HCT116 (cell line): ENCODE measurements around the gene IZUMO1R. TPM values are rescaled to one million over a fixed set of nuclear protein-coding genes. Genes with fewer than 3 reads are reported as not detected.

Source experiments
- ATAC-seq: fragments of 200-7000 bp; cut with Tn5 transposase; 2 replicates; pipeline ENCODE4 v1.9.1; 2020; ENCODE audit warnings: mild to moderate bottlenecking, moderate library complexity
- BruUV-seq: library from RNA; stranded (reverse); fragments of 400-500 nt; replicated peaks from 2 replicates; lab custom pipeline; 2021; lab: Mats Ljungman, UMichigan
- CTCF ChIA-PET: fragments of 300-600 bp; sonication (Branson Sonifier 250); formaldehyde crosslinking; loops from one replicate; lab custom pipeline; 2021; ENCODE audit warnings: antibody characterized with exemption; lab: Charles Lee
- POLR2A ChIA-PET: fragments of 300-600, 350-600 bp; sonication (Branson Sonifier 250); formaldehyde crosslinking; loops from one replicate; lab custom pipeline; 2021; ENCODE audit warnings: antibody characterized with exemption; lab: Charles Lee
- RAD21 ChIA-PET, 2 experiments: fragments of 300-600 bp; sonication (Branson Sonifier 250); formaldehyde crosslinking; loops; one replicate each; lab custom pipeline; 2023; ENCODE audit warnings: low total read pairs in 2 of 2; ENCODE audit not compliant: uncharacterized antibody in 2 of 2, unreplicated experiment in 2 of 2, low non-redundant PET in 1 of 2; lab: Charles Lee
- DNase-seq: peaks from one replicate; pipeline ENCODE4 v3.0.0-alpha.2; 2010; ENCODE audit warnings: low read depth, low spot score
- H2AFZ ChIP-seq: fragments of 200-600 bp; shearing (Covaris generic), sonication (generic); 2 replicates; pipeline ENCODE4 v1.6.1; 2017; ENCODE audit warnings: low read depth, mixed run types, mixed read lengths, antibody characterized with exemption, low read length; ENCODE audit not compliant: poor library complexity, severe bottlenecking
- H3K27ac ChIP-seq: 2 replicates; pipeline ENCODE4 v1.5.1; 2012; ENCODE audit warnings: low read depth, low read length
- H3K27me3 ChIP-seq: fragments of 200-600 bp; sonication (generic); 2 replicates; pipeline ENCODE4 v1.6.1; 2016; ENCODE audit warnings: mixed run types, low read length, mixed read lengths; ENCODE audit not compliant: insufficient read depth
- H3K36me3 ChIP-seq, 2 experiments: fragments of 200-500 bp in 1 of 2; fragments of 200-600 bp in 1 of 2; sonication (Bioruptor generic) in 1 of 2; sonication (generic) in 1 of 2; 2 replicates each; pipeline versions ENCODE4 v1.5.1 to v1.6.1; 2014 to 2016; ENCODE audit warnings: low read length in 2 of 2, inconsistent platforms in 1 of 2, mixed read lengths in 1 of 2, mixed run types in 1 of 2; ENCODE audit not compliant: insufficient read depth in 2 of 2, control insufficient read depth in 1 of 2
- H3K4me1 ChIP-seq, 2 experiments: fragments of 200-600 bp in 1 of 2; sonication (generic) in 1 of 2; 2 replicates each; pipeline versions ENCODE4 v1.5.1 to v1.6.1; 2012 to 2017; ENCODE audit warnings: low read length in 2 of 2, inconsistent platforms in 1 of 2, mild to moderate bottlenecking in 1 of 2, mixed read lengths in 1 of 2, mixed run types in 1 of 2, moderate library complexity in 1 of 2; ENCODE audit not compliant: insufficient read depth in 2 of 2, control insufficient read depth in 1 of 2
- H3K4me2 ChIP-seq: fragments of 200-600 bp; sonication (generic); 2 replicates; pipeline ENCODE4 v1.6.1; 2017; ENCODE audit warnings: mixed run types, low read length, mixed read lengths
- H3K4me3 ChIP-seq, 2 experiments: fragments of 200-600 bp in 1 of 2; sonication (generic) in 1 of 2; replicated peaks in 1 of 2; 2 replicates each; pipeline ENCODE4 v1.5.1; 2011 to 2016; ENCODE audit warnings: low read length in 2 of 2, control low read depth in 1 of 2, low read depth in 1 of 2, mild to moderate bottlenecking in 1 of 2, mixed read lengths in 1 of 2, mixed run types in 1 of 2
- H3K79me2 ChIP-seq: fragments of 200-600 bp; sonication (generic); 2 replicates; pipeline ENCODE4 v1.6.1; 2017; ENCODE audit warnings: mild to moderate bottlenecking, mixed run types, low read length, moderate library complexity, mixed read lengths; ENCODE audit not compliant: insufficient read depth
- H3K9ac ChIP-seq: fragments of 200-600 bp; sonication (generic); 2 replicates; pipeline ENCODE4 v1.6.1; 2016; ENCODE audit warnings: low read length, mixed read lengths
- H3K9me2 ChIP-seq: fragments of 200-600 bp; sonication (generic), shearing (Covaris generic); 2 replicates; pipeline ENCODE4 v1.6.1; 2017; ENCODE audit warnings: mixed run types, mild to moderate bottlenecking, moderate library complexity; ENCODE audit not compliant: insufficient read depth
- H3K9me3 ChIP-seq, 2 experiments: fragments of 200-500 bp in 1 of 2; fragments of 200-600 bp in 1 of 2; sonication (Bioruptor generic) in 1 of 2; sonication (generic) in 1 of 2; 2 replicates each; pipeline ENCODE4 v1.6.1; 2014 to 2017; ENCODE audit warnings: low read length in 2 of 2, mixed read lengths in 2 of 2, inconsistent platforms in 1 of 2, low read depth in 1 of 2, mild to moderate bottlenecking in 1 of 2, mixed run types in 1 of 2, moderate library complexity in 1 of 2; ENCODE audit not compliant: control insufficient read depth in 1 of 2, insufficient read depth in 1 of 2
- H4K20me1 ChIP-seq: fragments of 200-600 bp; sonication (generic), shearing (Covaris generic); 2 replicates; pipeline ENCODE4 v1.6.1; 2017; ENCODE audit warnings: mixed run types, mild to moderate bottlenecking, moderate library complexity; ENCODE audit not compliant: insufficient read depth
- CEBPB ChIP-seq: IDR thresholded peaks from 2 replicates; pipeline ENCODE4 v1.6.1; 2012; ENCODE audit warnings: low read depth
- CTCF ChIP-seq, 3 experiments: fragments of 200-600 bp in 1 of 3; sonication (generic) in 1 of 3; IDR thresholded peaks in 2 of 3; conservative IDR thresholded peaks in 1 of 3; 2 replicates each; pipeline ENCODE4 v1.5.1; 2012 to 2017; ENCODE audit warnings: low read depth in 2 of 3, low read length in 2 of 3, antibody characterized with exemption in 1 of 3, borderline replicate concordance in 1 of 3, control low read depth in 1 of 3, mild to moderate bottlenecking in 1 of 3, mixed read lengths in 1 of 3, mixed run types in 1 of 3, moderate library complexity in 1 of 3; ENCODE audit not compliant: insufficient read depth in 1 of 3
- EGR1 ChIP-seq: IDR thresholded peaks from 2 replicates; pipeline ENCODE4 v1.6.1; 2012; ENCODE audit warnings: low read depth
- ELF1 ChIP-seq: IDR thresholded peaks from 2 replicates; pipeline ENCODE4 v1.6.1; 2012; ENCODE audit warnings: low read depth, borderline replicate concordance
- EZH2 ChIP-seq: fragments of 200-600 bp; sonication (generic); IDR thresholded peaks from 2 replicates; pipeline ENCODE4 v1.6.1; 2017; ENCODE audit warnings: antibody characterized with exemption, mixed run types
- EZH2phosphoT487 ChIP-seq: fragments of 200-600 bp; IDR thresholded peaks from 2 replicates; pipeline ENCODE4 v1.6.1; 2018; ENCODE audit warnings: antibody characterized with exemption, borderline replicate concordance
- FOSL1 ChIP-seq: IDR thresholded peaks from 2 replicates; pipeline ENCODE4 v1.6.1; 2012; ENCODE audit warnings: low read depth
- MAX ChIP-seq: IDR thresholded peaks from 2 replicates; pipeline ENCODE4 v1.6.1; 2012
- POLR2A ChIP-seq: IDR thresholded peaks from 2 replicates; pipeline ENCODE4 v1.7.0; 2011; ENCODE audit warnings: borderline replicate concordance; ENCODE audit not compliant: insufficient read depth, insufficient read length; ENCODE audit errors: extremely low read depth
- POLR2AphosphoS5 ChIP-seq: IDR thresholded peaks from 2 replicates; pipeline ENCODE4 v1.6.1; 2011; ENCODE audit warnings: mild to moderate bottlenecking, low read depth, low read length, moderate library complexity
- RAD21 ChIP-seq: IDR thresholded peaks from 2 replicates; pipeline ENCODE4 v1.6.1; 2012; ENCODE audit warnings: low read depth, mild to moderate bottlenecking
- SIN3A ChIP-seq: IDR thresholded peaks from 2 replicates; pipeline ENCODE4 v1.6.1; 2012; ENCODE audit warnings: low read depth
- SP1 ChIP-seq: IDR thresholded peaks from 2 replicates; pipeline ENCODE4 v1.6.1; 2012; ENCODE audit warnings: low read depth
- SRF ChIP-seq: IDR thresholded peaks from 2 replicates; pipeline ENCODE4 v1.6.1; 2012; ENCODE audit warnings: low read depth
- ZFX ChIP-seq: fragments of 450-650 bp; IDR thresholded peaks from 2 replicates; pipeline ENCODE4 v1.6.1; 2017
- intact Hi-C: fragments of 100-400 bp; cut with micrococcal nuclease; formaldehyde crosslinking; loops from 2 replicates; pipeline ENCODE4 v1.10.0; 2022
- total RNA-seq: library from RNA; stranded (reverse); gene quantifications from one replicate; pipeline ENCODE4 v1.2.1, GENCODE V29; 2021; ENCODE audit not compliant: unreplicated experiment

IZUMO1R gene
- total RNA-seq, 1 experiment from 2014 or later, result not detected

GRCh38 chr11:94332814-94333213 lies 28.4 kb downstream of the IZUMO1R start:
- H2AFZ ChIP-seq, result no peak overlapping the region
- no peak overlapping the region for H3K4me2 ChIP-seq
- CTCF ChIA-PET, result interaction anchor here (1.1 to 1.2 kb wide), 2 partner anchors 172 to 438 kb away, joined by 3 to 4 read pairs; no protein-coding TSS in a partner anchor
- H3K27me3 ChIP-seq, result no peaks in the 10 kb centered on the region
- RAD21 ChIA-PET, result no interaction called here
- no peaks in the 10 kb centered on the region for H3K9me3 ChIP-seq
- no peak overlapping the region for H3K27ac ChIP-seq
- H3K4me3 ChIP-seq, result no peak overlapping the region
- H3K9ac ChIP-seq, result no peak overlapping the region
- H3K79me2 ChIP-seq, result no peaks in the 10 kb centered on the region
- POLR2A ChIA-PET, result no interaction called here
- intact Hi-C loops, result no loop called here
- no peaks in the 10 kb centered on the region for H3K9me2 ChIP-seq
- no peaks in the 10 kb centered on the region for H3K36me3 ChIP-seq
- BruUV-seq, result no TSS peak
- TF ChIP-seq RAD21 (no peak), SIN3A (no peak), POLR2A (no peak), SRF (no peak), EGR1 (no peak), ELF1 (no peak), FOSL1 (no peak), EZH2 (no peak), CTCF (IDR thresholded peaks at IDR 0.05 in 2 of 3, conservative IDR thresholded peaks at IDR 0.05 in 1 of 3; ENCODE audit: borderline replicate concordance in 1 of 3, insufficient read depth in 1 of 3, low read depth in 2 of 3, low read length in 2 of 3) (no peak)
- TF ChIP-seq, all 23 proteins: peak for 0
- Histone ChIP-seq H3K4me1 (no peaks in the 10 kb centered on the region; a peak in 1 of 4 replicates), H4K20me1 (no peaks in the 10 kb centered on the region)
- ATAC-seq (no peak), DNase-seq (no peak)

- Histone ChIP-seq H3K27ac (no peak overlapping the region), H3K36me3 (no peaks in the 10 kb centered on the region), H3K4me2 (no peak overlapping the region), H2AFZ (no peak overlapping the region), H3K9ac (no peak overlapping the region), H3K27me3 (no peaks in the 10 kb centered on the region), H3K9me3 (no peaks in the 10 kb centered on the region), H3K4me3 (no peak overlapping the region), H4K20me1 (no peaks in the 10 kb centered on the region), H3K9me2 (no peaks in the 10 kb centered on the region), H3K4me1 (no peaks in the 10 kb centered on the region), H3K79me2 (no peaks in the 10 kb centered on the region)
- ChIA-PET POLR2A (no interaction called here), CTCF (no interaction called here), RAD21 (no interaction called here)
- intact Hi-C loops, result no loop called here
- DNase-seq (no peak), ATAC-seq (no peak)
- no TSS peak for BruUV-seq
- TF ChIP-seq POLR2AphosphoS5 (no peak), SP1 (no peak), MAX (no peak), RAD21 (no peak), SIN3A (no peak), EGR1 (no peak), ZFX (no peak), CTCF (IDR thresholded peaks at IDR 0.05 in 2 of 3, conservative IDR thresholded peaks at IDR 0.05 in 1 of 3; ENCODE audit: borderline replicate concordance in 1 of 3, insufficient read depth in 1 of 3, low read depth in 2 of 3, low read length in 2 of 3) (no peak), CEBPB (no peak), ELF1 (no peak), EZH2phosphoT487 (no peak)
Measured at GRCh38 chr11:94336033-94336432, 31.7 kb downstream of the IZUMO1R start.
